Mesenchymal stem cell (in vitro differentiated cells and primary cell): ENCODE data around the gene ELL2.

Experiments
- DNase-seq: peaks from one replicate; pipeline ENCODE4 v3.0.0-alpha.2; 2013
- H2AFZ ChIP-seq: one replicate; pipeline ENCODE4 v1.6.1; 2013; ENCODE audit warnings: low read depth, mild to moderate bottlenecking, control low read depth, inconsistent platforms, low read length, moderate library complexity
- H2AK5ac ChIP-seq: 2 replicates; pipeline ENCODE4 v1.6.1; 2013; ENCODE audit warnings: low read length, moderate library complexity, mild to moderate bottlenecking, inconsistent platforms; ENCODE audit not compliant: severe bottlenecking
- H2BK120ac ChIP-seq: one replicate; pipeline ENCODE4 v1.6.1; 2013; ENCODE audit warnings: low read depth, mild to moderate bottlenecking, inconsistent platforms, low read length, moderate library complexity
- H2BK12ac ChIP-seq, 2 experiments: one replicate each; pipeline ENCODE4 v1.6.1; 2013; ENCODE audit warnings: inconsistent platforms in 2 of 2, low read length in 2 of 2, mild to moderate bottlenecking in 2 of 2, moderate library complexity in 2 of 2, control low read depth in 1 of 2
- H2BK15ac ChIP-seq: one replicate; pipeline ENCODE4 v1.6.1; 2013; ENCODE audit warnings: mild to moderate bottlenecking, low read depth, inconsistent platforms; ENCODE audit not compliant: poor library complexity, severe bottlenecking
- H2BK5ac ChIP-seq: 2 replicates; pipeline ENCODE4 v1.6.1; 2013; ENCODE audit warnings: low read depth, mild to moderate bottlenecking, low read length, control low read depth, inconsistent platforms; ENCODE audit not compliant: poor library complexity, severe bottlenecking
- H3K14ac ChIP-seq, 2 experiments: one replicate each; pipeline ENCODE4 v1.6.1; 2013; ENCODE audit warnings: inconsistent platforms in 2 of 2, low read length in 2 of 2, control low read depth in 1 of 2, mild to moderate bottlenecking in 1 of 2, moderate library complexity in 1 of 2
- H3K18ac ChIP-seq, 2 experiments: one replicate each; pipeline ENCODE4 v1.6.1; 2013; ENCODE audit warnings: inconsistent platforms in 2 of 2, low read length in 2 of 2, control low read depth in 1 of 2, low read depth in 1 of 2, mild to moderate bottlenecking in 1 of 2
- H3K23ac ChIP-seq, 2 experiments: one replicate each; pipeline ENCODE4 v1.6.1; 2013; ENCODE audit warnings: inconsistent platforms in 2 of 2, low read length in 2 of 2, mild to moderate bottlenecking in 2 of 2, moderate library complexity in 2 of 2, control low read depth in 1 of 2
- H3K27ac ChIP-seq: 2 replicates; pipeline ENCODE4 v1.5.1; 2013; ENCODE audit warnings: mild to moderate bottlenecking, moderate library complexity, low read length, control low read depth, inconsistent platforms; ENCODE audit not compliant: poor library complexity, severe bottlenecking
- H3K27me3 ChIP-seq, 2 experiments: 2 replicates each; pipeline versions ENCODE4 v1.6.1 to v1.7.0; 2013; ENCODE audit warnings: low read length in 2 of 2, mild to moderate bottlenecking in 2 of 2, moderate library complexity in 2 of 2, control low read depth in 1 of 2, inconsistent platforms in 1 of 2; ENCODE audit not compliant: control insufficient read depth in 1 of 2, insufficient read depth in 1 of 2
- H3K36me3 ChIP-seq, 2 experiments: 2 replicates each; pipeline versions ENCODE4 v1.6.1 to v1.7.0; 2013; ENCODE audit warnings: low read length in 2 of 2, control low read depth in 1 of 2, inconsistent platforms in 1 of 2, low read depth in 1 of 2, mild to moderate bottlenecking in 1 of 2; ENCODE audit not compliant: insufficient read depth in 2 of 2, control insufficient read depth in 1 of 2
- H3K4ac ChIP-seq, 2 experiments: one replicate each; pipeline ENCODE4 v1.6.1; 2013; ENCODE audit warnings: inconsistent platforms in 2 of 2, low read length in 2 of 2, mild to moderate bottlenecking in 2 of 2, moderate library complexity in 2 of 2, control low read depth in 1 of 2, low read depth in 1 of 2
- H3K4me1 ChIP-seq: 2 replicates; pipeline ENCODE4 v1.6.1; 2013; ENCODE audit warnings: low read depth, low read length, control low read depth; ENCODE audit not compliant: control insufficient read depth, insufficient read depth
- H3K4me2 ChIP-seq: 2 replicates; pipeline ENCODE4 v1.6.1; 2013; ENCODE audit warnings: low read length, mild to moderate bottlenecking, inconsistent platforms; ENCODE audit not compliant: poor library complexity, severe bottlenecking
- H3K4me3 ChIP-seq, 2 experiments: 2 replicates each; pipeline versions ENCODE4 v1.5.1 to v1.7.0; 2013; ENCODE audit warnings: low read length in 2 of 2, mild to moderate bottlenecking in 2 of 2, control low read depth in 1 of 2, low read depth in 1 of 2; ENCODE audit not compliant: insufficient read depth in 1 of 2
- H3K79me1 ChIP-seq: replicated peaks from 2 replicates; pipeline ENCODE4 v1.6.1; 2013; ENCODE audit warnings: mild to moderate bottlenecking, control low read depth, low read length, inconsistent platforms; ENCODE audit not compliant: poor library complexity, severe bottlenecking
- H3K9ac ChIP-seq: 2 replicates; pipeline ENCODE4 v1.7.0; 2013; ENCODE audit warnings: mild to moderate bottlenecking, low read length, moderate library complexity
- H3K9me3 ChIP-seq: 2 replicates; pipeline ENCODE4 v1.7.0; 2013; ENCODE audit warnings: mild to moderate bottlenecking, low read length; ENCODE audit not compliant: control insufficient read depth
- H4K8ac ChIP-seq: one replicate; pipeline ENCODE4 v1.6.1; 2013; ENCODE audit warnings: inconsistent platforms, mild to moderate bottlenecking, low read length, moderate library complexity
- H4K91ac ChIP-seq: one replicate; pipeline ENCODE4 v1.6.1; 2013; ENCODE audit warnings: mild to moderate bottlenecking, low read length, inconsistent platforms
- WGBS: methylation state at CpG from one replicate; pipeline ENCODE4 v1.1.7; 2013; ENCODE audit warnings: mixed read lengths; 5-methylcytosine and 5-hydroxymethylcytosine counted together

Gene ELL2

DNA sequence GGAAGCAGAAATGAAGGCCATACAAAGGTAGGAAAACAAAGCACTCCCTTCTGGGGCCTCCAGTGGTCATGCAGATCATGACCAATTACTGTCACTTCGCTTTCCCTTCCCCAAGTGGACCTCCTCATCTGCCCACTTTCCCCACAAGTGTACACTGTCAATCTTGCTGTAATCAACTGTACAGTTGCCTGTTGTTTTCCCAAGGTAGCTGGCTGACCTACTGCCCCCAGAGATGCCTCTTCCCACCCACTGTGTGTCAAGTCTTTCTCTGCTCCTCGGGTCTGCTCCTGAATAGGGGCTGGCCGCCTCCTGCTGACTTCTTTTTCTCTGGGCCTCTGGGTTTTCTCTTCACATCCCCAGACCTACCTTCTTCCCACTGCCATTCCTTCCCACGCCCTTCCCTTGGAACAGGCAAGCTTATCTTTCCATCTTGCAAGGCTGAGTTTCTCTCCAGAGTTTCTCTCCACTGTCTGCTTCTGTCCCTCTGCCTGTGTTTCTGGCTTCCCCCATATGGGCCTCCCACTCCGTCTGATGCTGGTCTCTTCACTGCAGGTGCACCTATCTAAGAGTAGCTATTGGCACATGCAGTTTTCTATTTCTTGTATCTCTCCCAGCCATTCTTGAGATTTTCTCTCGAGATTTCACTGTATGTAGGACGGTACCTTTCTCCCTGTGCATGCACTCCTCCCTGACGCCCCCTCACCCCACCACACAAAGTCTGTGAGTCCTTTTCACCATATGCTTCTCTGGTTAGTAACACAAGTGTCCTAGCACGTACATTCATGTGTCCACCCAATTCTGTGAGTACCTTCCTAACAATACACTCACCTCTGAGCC is 2.4 kb downstream of the ELL2 start:
- peak overlapping the region; percentile 98 for H3K9ac ChIP-seq
- H3K4me3 ChIP-seq: peak overlapping the region in 1 of 2 experiments; percentile 95
- no peak overlapping the region for H3K23ac ChIP-seq
- H4K91ac ChIP-seq: no peak overlapping the region
- no peak overlapping the region for H3K27ac ChIP-seq
- H3K4me2 ChIP-seq: peak overlapping the region; percentile 62
- H2AFZ ChIP-seq: no peak overlapping the region
- H3K4ac ChIP-seq: no peak overlapping the region
- no peak overlapping the region for H4K8ac ChIP-seq
- H3K4me1 ChIP-seq: peaks cover 10% of the 10 kb centered on the region
- peak overlapping the region; percentile 49 to 61 for H3K18ac ChIP-seq
- 45% methylated on average over 9 of the region's 9 CpGs for WGBS
- no peak overlapping the region for H2BK5ac ChIP-seq
- no peaks in the 10 kb centered on the region for H3K36me3 ChIP-seq
- peak overlapping the region; percentile 26 for H2BK15ac ChIP-seq
- H2BK12ac ChIP-seq: peak overlapping the region in 1 of 2 experiments; percentile 7
- no peak overlapping the region for H3K14ac ChIP-seq
- H3K9me3 ChIP-seq: no peaks in the 10 kb centered on the region
- H3K79me1 ChIP-seq: peaks cover 4% of the 10 kb centered on the region
- H2BK120ac ChIP-seq: no peak overlapping the region
- no peak overlapping the region for H2AK5ac ChIP-seq
- no peaks in the 10 kb centered on the region for H3K27me3 ChIP-seq
- peak; percentile 60 for DNase-seq

GRCh38 chr5:95958310-95959014 is 3.2 kb downstream of the ELL2 start:
- H4K91ac ChIP-seq: no peak overlapping the region
- H2BK120ac ChIP-seq: no peak overlapping the region
- no peak overlapping the region for H2BK12ac ChIP-seq
- no peak overlapping the region for H3K23ac ChIP-seq
- H3K14ac ChIP-seq: no peak overlapping the region
- peaks cover 10% of the 10 kb centered on the region for H3K4me1 ChIP-seq
- WGBS: 100% methylated on average over 1 of the region's 3 CpGs
- H3K4me3 ChIP-seq: peak overlapping the region in 1 of 2 experiments; percentile 95
- no peaks in the 10 kb centered on the region for H3K9me3 ChIP-seq
- no peak overlapping the region for H3K18ac ChIP-seq
- peak overlapping the region; percentile 98 for H3K9ac ChIP-seq
- no peak overlapping the region for H4K8ac ChIP-seq
- no peak overlapping the region for H2BK5ac ChIP-seq
- DNase-seq: peak; percentile 46
- H3K27me3 ChIP-seq: no peaks in the 10 kb centered on the region
- H3K4me2 ChIP-seq: peak overlapping the region; percentile 1
- H2AK5ac ChIP-seq: no peak overlapping the region
- H3K4ac ChIP-seq: no peak overlapping the region
- H3K27ac ChIP-seq: no peak overlapping the region
- no peaks in the 10 kb centered on the region for H3K36me3 ChIP-seq
- no peak overlapping the region for H2BK15ac ChIP-seq
- H3K79me1 ChIP-seq: peaks cover 4% of the 10 kb centered on the region
- no peak overlapping the region for H2AFZ ChIP-seq

DNA sequence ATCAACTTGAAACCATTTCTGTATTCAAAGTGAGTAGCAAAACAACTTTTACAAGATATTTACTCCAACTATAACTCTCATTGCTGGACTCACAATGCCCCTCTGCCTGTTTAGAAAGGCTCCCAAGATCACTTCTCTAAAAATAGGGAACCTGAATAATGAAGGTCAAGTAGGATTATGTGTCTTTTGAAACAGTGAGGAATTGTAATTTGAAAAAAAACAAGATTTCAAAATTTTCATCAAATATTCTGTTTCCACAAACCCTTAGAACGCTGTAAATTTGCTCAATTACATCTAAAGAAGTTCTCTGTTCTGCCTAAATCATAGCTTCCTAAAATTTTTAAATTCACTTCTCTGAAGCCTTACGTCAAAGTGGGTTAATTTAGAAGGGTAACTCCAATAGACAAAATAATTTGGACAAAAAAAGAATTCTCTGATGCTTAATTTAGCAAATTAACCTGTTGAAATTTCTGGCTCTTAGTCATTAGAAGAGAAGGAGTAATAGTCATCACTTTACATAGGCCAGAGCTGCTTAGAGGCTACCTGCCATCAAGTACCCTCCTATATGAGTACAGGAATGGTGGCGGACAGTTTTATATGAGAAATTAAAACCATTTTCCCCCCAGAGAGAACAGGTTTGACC is 4.0 kb downstream of the ELL2 start:
- Histone ChIP-seq H3K4ac (no peak overlapping the region), H2BK15ac (no peak overlapping the region), H3K14ac (no peak overlapping the region), H3K79me1 (peaks cover 4% of the 10 kb centered on the region), H3K27me3 (no peaks in the 10 kb centered on the region), H2AFZ (no peak overlapping the region), H3K4me1 (peaks cover 10% of the 10 kb centered on the region), H2BK5ac (no peak overlapping the region), H3K27ac (no peak overlapping the region), H3K4me2 (no peak overlapping the region), H4K8ac (no peak overlapping the region), H4K91ac (no peak overlapping the region), H3K9me3 (no peaks in the 10 kb centered on the region), H2BK12ac (no peak overlapping the region), H3K9ac (peak overlapping the region; percentile 17), H2AK5ac (no peak overlapping the region), H3K23ac (no peak overlapping the region), H2BK120ac (no peak overlapping the region), H3K4me3 (peak overlapping the region in 1 of 2 experiments; percentile 95), H3K18ac (no peak overlapping the region), H3K36me3 (no peaks in the 10 kb centered on the region)
- DNase-seq: no peak
- 100% methylated on average over 2 of the region's 3 CpGs for WGBS

DNA sequence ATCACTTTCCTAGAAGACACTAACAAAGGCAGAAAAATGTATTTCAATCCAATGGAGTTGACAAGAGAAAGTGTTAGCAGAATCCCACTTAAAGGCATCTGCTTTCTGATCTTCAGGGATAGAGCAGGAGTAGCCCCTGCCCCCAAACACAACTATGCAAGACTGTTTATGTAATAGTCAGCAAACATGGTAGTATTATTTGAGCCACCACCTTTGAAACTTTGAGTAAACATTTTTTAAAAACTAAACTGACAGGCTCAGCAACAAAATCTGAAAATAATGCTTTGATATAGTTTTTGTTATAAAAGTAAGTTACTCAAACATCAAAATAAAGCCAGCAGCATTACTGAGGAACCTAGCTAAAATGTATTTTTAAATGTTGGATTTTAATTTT is 4.8 kb downstream of the ELL2 start:
- Histone ChIP-seq H3K9me3 (no peaks in the 10 kb centered on the region), H3K27ac (no peak overlapping the region), H3K23ac (no peak overlapping the region), H2AK5ac (no peak overlapping the region), H2BK120ac (no peak overlapping the region), H3K4me3 (no peak overlapping the region), H2BK5ac (no peak overlapping the region), H2AFZ (no peak overlapping the region), H3K4ac (no peak overlapping the region), H3K36me3 (peaks cover 0 to under 1% of the 10 kb centered on the region in 2 experiments), H2BK12ac (no peak overlapping the region), H3K18ac (no peak overlapping the region), H2BK15ac (no peak overlapping the region), H3K27me3 (no peaks in the 10 kb centered on the region), H3K79me1 (peaks cover 6% of the 10 kb centered on the region), H4K91ac (no peak overlapping the region), H3K14ac (no peak overlapping the region), H3K4me1 (peaks cover 10% of the 10 kb centered on the region), H4K8ac (no peak overlapping the region), H3K4me2 (no peak overlapping the region), H3K9ac (peak overlapping the region; percentile 1)
- DNase-seq: no peak
